ENCODE measurements around the gene PTPRK.

- TF ChIP-seq CTCF (conservative IDR thresholded peaks at IDR 0.05 in 1 of 2, IDR thresholded peaks at IDR 0.05 in 1 of 2; ENCODE audit: extremely low read depth in 1 of 2, insufficient read depth in 1 of 2, low read depth in 1 of 2, low read length in 2 of 2) (no peak), EZH2 (IDR thresholded peaks at IDR 0.05; ENCODE audit: borderline replicate concordance, low read length) (no peak)
Observed at GRCh38 chr6:128302942-128303341, 217.5 kb downstream of the PTPRK start.
